Activated naive CD4-positive, alpha-beta T cell treated with anti-CD3 and anti-CD28 coated beads for 36 hours (primary cell): Measurements from ENCODE around the gene CFAP100. TPM values are rescaled to one million over a fixed set of nuclear protein-coding genes. Genes with fewer than 3 reads are reported as not detected.

Source experiments
- CTCF ChIA-PET: fragments of 350-600 bp; sonication (Branson Sonifier 250); formaldehyde crosslinking; loops from one replicate; lab custom pipeline; 2021; ENCODE audit warnings: antibody characterized with exemption; lab: Charles Lee
- DNase-seq: peaks from one replicate; pipeline ENCODE4 v3.0.0-alpha.2; 2020
- H3K27ac Mint-ChIP-seq: one replicate; pipeline ENCODE4 v1.8.0; 2021; ENCODE audit warnings: mild to moderate bottlenecking, mixed read lengths
- H3K27me3 Mint-ChIP-seq: one replicate; pipeline ENCODE4 v1.8.0; 2021; ENCODE audit warnings: low read depth, mixed read lengths
- H3K36me3 Mint-ChIP-seq: one replicate; pipeline ENCODE4 v1.8.0; 2021; ENCODE audit warnings: low read depth, mixed read lengths
- H3K4me1 Mint-ChIP-seq: one replicate; pipeline ENCODE4 v1.8.0; 2021; ENCODE audit warnings: low read depth, mixed read lengths
- H3K4me3 Mint-ChIP-seq: one replicate; pipeline ENCODE4 v1.8.0; 2021; ENCODE audit warnings: mild to moderate bottlenecking, moderate library complexity, mixed read lengths
- H3K9me3 Mint-ChIP-seq: one replicate; pipeline ENCODE4 v1.8.0; 2021; ENCODE audit warnings: mixed read lengths
- intact Hi-C: fragments of 100-400 bp; cut with micrococcal nuclease; formaldehyde crosslinking; loops from one replicate; pipeline ENCODE4 v1.15.1; 2023
- total RNA-seq, 2 experiments: library from RNA; stranded (reverse); gene quantifications; one replicate each; pipeline ENCODE4 v1.2.3, GENCODE V29; 2021

The CFAP100 gene
- total RNA-seq, 2 experiments from 2014 or later, result not detected

- Mint-ChIP-seq H3K9me3 (no peaks in the 10 kb centered on the region), H3K27me3 (peaks cover 60% of the 10 kb centered on the region), H3K36me3 (no peaks in the 10 kb centered on the region), H3K4me1 (peaks cover 3% of the 10 kb centered on the region), H3K4me3 (no peak overlapping the region), H3K27ac (no peak overlapping the region)
- intact Hi-C loops, result no loop called here
- CTCF ChIA-PET, result interaction anchor here (1.1 to 1.6 kb wide), 2 partner anchors 146 to 257 kb away, joined by 3 to 5 read pairs; no protein-coding TSS in a partner anchor
- no peak for DNase-seq
Measured at GRCh38 chr3:126390201-126390600, 4.5 kb upstream of the CFAP100 start.

- no peaks in the 10 kb centered on the region for H3K9me3 Mint-ChIP-seq
- H3K27me3 Mint-ChIP-seq, result peaks cover 62% of the 10 kb centered on the region
- no peak overlapping the region for H3K27ac Mint-ChIP-seq
- intact Hi-C loops, result no loop called here
- H3K4me1 Mint-ChIP-seq, result peaks cover 3% of the 10 kb centered on the region
- CTCF ChIA-PET, result no interaction called here
- DNase-seq, result no peak
- H3K36me3 Mint-ChIP-seq, result no peaks in the 10 kb centered on the region
- H3K4me3 Mint-ChIP-seq, result no peak overlapping the region
Measured at GRCh38 chr3:126390751-126391150, 4.0 kb upstream of the CFAP100 start.

GRCh38 chr3:126391631-126392030 is 3.1 kb upstream of the CFAP100 start:
- Mint-ChIP-seq H3K27ac (no peak overlapping the region), H3K4me1 (peaks cover 3% of the 10 kb centered on the region), H3K9me3 (no peaks in the 10 kb centered on the region), H3K36me3 (no peaks in the 10 kb centered on the region), H3K4me3 (no peak overlapping the region), H3K27me3 (peaks cover 58% of the 10 kb centered on the region)
- CTCF ChIA-PET, result no interaction called here
- DNase-seq, result no peak
- intact Hi-C loops, result no loop called here

GRCh38 chr3:126392246-126392645 is 2.5 kb upstream of the CFAP100 start:
- DNase-seq, result no peak
- no peaks in the 10 kb centered on the region for H3K9me3 Mint-ChIP-seq
- intact Hi-C loops, result no loop called here
- peaks cover 3% of the 10 kb centered on the region for H3K4me1 Mint-ChIP-seq
- H3K36me3 Mint-ChIP-seq, result no peaks in the 10 kb centered on the region
- CTCF ChIA-PET, result interaction anchor here (1.0 to 1.5 kb wide), 2 partner anchors 10 to 146 kb away, joined by 3 to 4 read pairs; no protein-coding TSS in a partner anchor
- peaks cover 56% of the 10 kb centered on the region for H3K27me3 Mint-ChIP-seq
- no peak overlapping the region for H3K4me3 Mint-ChIP-seq
- no peak overlapping the region for H3K27ac Mint-ChIP-seq

GRCh38 chr3:126393563-126393962 is 1.1 kb upstream of the CFAP100 start:
- H3K27ac Mint-ChIP-seq, result no peak overlapping the region
- H3K9me3 Mint-ChIP-seq, result no peaks in the 10 kb centered on the region
- H3K4me3 Mint-ChIP-seq, result no peak overlapping the region
- intact Hi-C loops, result no loop called here
- DNase-seq, result no peak
- H3K4me1 Mint-ChIP-seq, result peaks cover 3% of the 10 kb centered on the region
- peaks cover 50% of the 10 kb centered on the region for H3K27me3 Mint-ChIP-seq
- no peaks in the 10 kb centered on the region for H3K36me3 Mint-ChIP-seq
- CTCF ChIA-PET, result interaction anchor here (1.5 kb wide), 1 partner anchor 148 kb away, joined by 4 read pairs; no protein-coding TSS in a partner anchor

GRCh38 chr3:126394977-126395321 is 240 bp downstream of the CFAP100 start:
- Mint-ChIP-seq H3K4me3 (no peak overlapping the region), H3K9me3 (no peaks in the 10 kb centered on the region), H3K4me1 (no peaks in the 10 kb centered on the region), H3K36me3 (no peaks in the 10 kb centered on the region), H3K27me3 (peaks cover 41% of the 10 kb centered on the region), H3K27ac (no peak overlapping the region)
- intact Hi-C loops, result no loop called here
- CTCF ChIA-PET, result no interaction called here
- DNase-seq, result no peak

GRCh38 chr3:126395846-126396513 is 1.3 kb downstream of the CFAP100 start:
- Mint-ChIP-seq H3K4me3 (no peak overlapping the region), H3K36me3 (no peaks in the 10 kb centered on the region), H3K27ac (no peak overlapping the region), H3K4me1 (no peaks in the 10 kb centered on the region), H3K27me3 (peaks cover 35% of the 10 kb centered on the region), H3K9me3 (no peaks in the 10 kb centered on the region)
- intact Hi-C loops, result no loop called here
- no peak for DNase-seq
- CTCF ChIA-PET, result no interaction called here

GRCh38 chr3:126396536-126396935 is 1.8 kb downstream of the CFAP100 start:
- CTCF ChIA-PET, result no interaction called here
- Mint-ChIP-seq H3K36me3 (no peaks in the 10 kb centered on the region), H3K4me3 (no peak overlapping the region), H3K27ac (no peak overlapping the region), H3K27me3 (peaks cover 32% of the 10 kb centered on the region), H3K9me3 (no peaks in the 10 kb centered on the region), H3K4me1 (no peaks in the 10 kb centered on the region)
- intact Hi-C loops, result no loop called here
- no peak for DNase-seq

GRCh38 chr3:126397610-126398422 is 3.1 kb downstream of the CFAP100 start:
- no peaks in the 10 kb centered on the region for H3K4me1 Mint-ChIP-seq
- intact Hi-C loops, result no loop called here
- H3K27ac Mint-ChIP-seq, result no peak overlapping the region
- H3K4me3 Mint-ChIP-seq, result no peak overlapping the region
- H3K36me3 Mint-ChIP-seq, result no peaks in the 10 kb centered on the region
- CTCF ChIA-PET, result no interaction called here
- peaks cover 25% of the 10 kb centered on the region for H3K27me3 Mint-ChIP-seq
- no peaks in the 10 kb centered on the region for H3K9me3 Mint-ChIP-seq
- no peak for DNase-seq

GRCh38 chr3:126398423-126399350 is 4.0 kb downstream of the CFAP100 start:
- no peaks in the 10 kb centered on the region for H3K36me3 Mint-ChIP-seq
- CTCF ChIA-PET, result no interaction called here
- no peaks in the 10 kb centered on the region for H3K9me3 Mint-ChIP-seq
- intact Hi-C loops, result no loop called here
- no peak overlapping the region for H3K4me3 Mint-ChIP-seq
- H3K4me1 Mint-ChIP-seq, result no peaks in the 10 kb centered on the region
- no peak for DNase-seq
- H3K27me3 Mint-ChIP-seq, result peaks cover 19% of the 10 kb centered on the region
- H3K27ac Mint-ChIP-seq, result no peak overlapping the region

GRCh38 chr3:126399351-126399735 is 4.6 kb downstream of the CFAP100 start:
- Mint-ChIP-seq H3K27me3 (peaks cover 14% of the 10 kb centered on the region), H3K4me1 (no peaks in the 10 kb centered on the region), H3K36me3 (no peaks in the 10 kb centered on the region), H3K4me3 (no peak overlapping the region), H3K27ac (no peak overlapping the region), H3K9me3 (no peaks in the 10 kb centered on the region)
- CTCF ChIA-PET, result no interaction called here
- no peak for DNase-seq
- intact Hi-C loops, result no loop called here

GRCh38 chr3:126399756-126400155 is 5.0 kb downstream of the CFAP100 start:
- intact Hi-C loops, result no loop called here
- no peaks in the 10 kb centered on the region for H3K9me3 Mint-ChIP-seq
- no peak overlapping the region for H3K27ac Mint-ChIP-seq
- CTCF ChIA-PET, result no interaction called here
- peaks cover 12% of the 10 kb centered on the region for H3K27me3 Mint-ChIP-seq
- H3K4me1 Mint-ChIP-seq, result no peaks in the 10 kb centered on the region
- no peaks in the 10 kb centered on the region for H3K36me3 Mint-ChIP-seq
- H3K4me3 Mint-ChIP-seq, result no peak overlapping the region
- no peak for DNase-seq
